Tongue (tissue), 2 donors: ENCODE data around the gene ZSWIM6. TPM values are rescaled to one million over a fixed set of nuclear protein-coding genes. Genes with fewer than 3 reads are reported as not detected.

Experiments
- DNase-seq: peaks from one replicate; pipeline ENCODE4 v3.0.0-alpha.2; 2015
- total RNA-seq: library from RNA; depleted of rRNA; stranded (reverse); fragments of >200 nt; gene quantifications from one replicate; pipeline ENCODE4 v1.2.3, GENCODE V29; 2014

The ZSWIM6 gene
- total RNA-seq, 1 donor from 2014 or later, result 14.5 TPM

GRCh38 chr5:61333321-61333953 is 1.4 kb downstream of the ZSWIM6 start:
- peak; percentile 74 for DNase-seq

GRCh38 chr5:61333954-61334867 is 2.2 kb downstream of the ZSWIM6 start:
- peak; percentile 36 for DNase-seq

GRCh38 chr5:61334868-61335615 is 3.0 kb downstream of the ZSWIM6 start:
- DNase-seq, result peak; percentile 50

- no peak for DNase-seq
Measured at GRCh38 chr5:61339764-61340163, 7.7 kb downstream of the ZSWIM6 start.

- DNase-seq, result no peak
Measured at GRCh38 chr5:61340775-61341361, 8.8 kb downstream of the ZSWIM6 start.

GRCh38 chr5:61342071-61342501 is 10.0 kb downstream of the ZSWIM6 start:
- DNase-seq, result no peak

GRCh38 chr5:61344187-61344944 is 12.3 kb downstream of the ZSWIM6 start:
- DNase-seq, result peak; percentile 74

GRCh38 chr5:61346511-61346910 is 14.5 kb downstream of the ZSWIM6 start:
- no peak for DNase-seq

GRCh38 chr5:61347080-61347479 is 15.0 kb downstream of the ZSWIM6 start:
- no peak for DNase-seq

GRCh38 chr5:61348447-61348846 is 16.4 kb downstream of the ZSWIM6 start:
- DNase-seq, result no peak

- peak; percentile 34 for DNase-seq
Measured at GRCh38 chr5:61349935-61350334, 17.9 kb downstream of the ZSWIM6 start.

GRCh38 chr5:61350535-61350934 is 18.5 kb downstream of the ZSWIM6 start:
- DNase-seq, result no peak

- DNase-seq, result no peak
Measured at GRCh38 chr5:61351733-61352132, 19.7 kb downstream of the ZSWIM6 start.

- no peak for DNase-seq
Measured at GRCh38 chr5:61352180-61352579, 20.1 kb downstream of the ZSWIM6 start.

- DNase-seq, result no peak
Measured at GRCh38 chr5:61352612-61353156, 20.6 kb downstream of the ZSWIM6 start.

GRCh38 chr5:61353293-61353692 is 21.2 kb downstream of the ZSWIM6 start:
- DNase-seq, result peak; percentile 13

GRCh38 chr5:61354199-61354598 is 22.1 kb downstream of the ZSWIM6 start:
- DNase-seq, result no peak

GRCh38 chr5:61357745-61358144 is 25.7 kb downstream of the ZSWIM6 start:
- DNase-seq, result no peak

- no peak for DNase-seq
Measured at GRCh38 chr5:61362796-61363368, 30.8 kb downstream of the ZSWIM6 start.

- DNase-seq, result no peak
Measured at GRCh38 chr5:61363401-61364114, 31.5 kb downstream of the ZSWIM6 start.
